Measurements from ENCODE around the gene TRIM65.
A peak's percentile ranks its signal among the peaks of the same experiment; 100 is the strongest.
"Not testable (repeated sequence)": the region's sequence is repeated elsewhere in the genome, so short reads cannot be mapped to it uniquely, and the experiment has no call there.

The TRIM65 gene

GRCh38 chr17:75875182-75875939 is 21.4 kb downstream of the TRIM65 start:
- Mint-ChIP-seq H3K36me3 (no peaks in the 10 kb centered on the region), H3K4me1 (peaks cover 40% of the 10 kb centered on the region), H3K9me3 (no peaks in the 10 kb centered on the region), H3K27ac (no peak overlapping the region), H3K4me3 (peak overlapping the region; percentile 88), H3K27me3 (no peaks in the 10 kb centered on the region)

- H3K4me1 Mint-ChIP-seq: peaks cover 40% of the 10 kb centered on the region
- no peaks in the 10 kb centered on the region for H3K9me3 Mint-ChIP-seq
- H3K27ac Mint-ChIP-seq: peak overlapping the region; percentile 41
- no peaks in the 10 kb centered on the region for H3K36me3 Mint-ChIP-seq
- no peaks in the 10 kb centered on the region for H3K27me3 Mint-ChIP-seq
- H3K4me3 Mint-ChIP-seq: no peak overlapping the region
Observed at GRCh38 chr17:75874323-75875181, 22.2 kb downstream of the TRIM65 start.

GRCh38 chr17:75873587-75874322 is 23.0 kb downstream of the TRIM65 start:
- H3K27me3 Mint-ChIP-seq: no peaks in the 10 kb centered on the region
- H3K4me1 Mint-ChIP-seq: peaks cover 40% of the 10 kb centered on the region
- peak overlapping the region; percentile 59 for H3K27ac Mint-ChIP-seq
- no peak overlapping the region for H3K4me3 Mint-ChIP-seq
- H3K9me3 Mint-ChIP-seq: no peaks in the 10 kb centered on the region
- H3K36me3 Mint-ChIP-seq: no peaks in the 10 kb centered on the region

- Mint-ChIP-seq H3K27ac (no peak overlapping the region), H3K4me1 (peaks cover 38% of the 10 kb centered on the region), H3K27me3 (no peaks in the 10 kb centered on the region), H3K36me3 (no peaks in the 10 kb centered on the region), H3K4me3 (no peak overlapping the region), H3K9me3 (no peaks in the 10 kb centered on the region)
Observed at GRCh38 chr17:75872434-75873351, 24.1 kb downstream of the TRIM65 start.

- not testable (repeated sequence) for H3K9me3 Mint-ChIP-seq, H3K36me3 Mint-ChIP-seq, H3K27me3 Mint-ChIP-seq, H3K27ac Mint-ChIP-seq, H3K4me3 Mint-ChIP-seq
- peaks cover 23% of the 10 kb centered on the region for H3K4me1 Mint-ChIP-seq
Observed at GRCh38 chr17:75870228-75870627, 26.5 kb downstream of the TRIM65 start.

GRCh38 chr17:75869282-75870141 is 27.2 kb downstream of the TRIM65 start:
- no peaks in the 10 kb centered on the region for H3K27me3 Mint-ChIP-seq
- no peak overlapping the region for H3K4me3 Mint-ChIP-seq
- H3K4me1 Mint-ChIP-seq: peaks cover 30% of the 10 kb centered on the region
- no peak overlapping the region for H3K27ac Mint-ChIP-seq
- H3K36me3 Mint-ChIP-seq: no peaks in the 10 kb centered on the region
- no peaks in the 10 kb centered on the region for H3K9me3 Mint-ChIP-seq

GRCh38 chr17:75868730-75869281 is 27.9 kb downstream of the TRIM65 start:
- not testable (repeated sequence) for H3K4me3 Mint-ChIP-seq, H3K36me3 Mint-ChIP-seq, H3K27ac Mint-ChIP-seq, H3K27me3 Mint-ChIP-seq, H3K9me3 Mint-ChIP-seq
- H3K4me1 Mint-ChIP-seq: peaks cover 33% of the 10 kb centered on the region

GRCh38 chr17:75865404-75866188 is 31.2 kb downstream of the TRIM65 start:
- not testable (repeated sequence) for H3K9me3 Mint-ChIP-seq, H3K27me3 Mint-ChIP-seq, H3K27ac Mint-ChIP-seq, H3K36me3 Mint-ChIP-seq, H3K4me3 Mint-ChIP-seq
- H3K4me1 Mint-ChIP-seq: peaks cover 25% of the 10 kb centered on the region

- not testable (repeated sequence) for H3K9me3 Mint-ChIP-seq, H3K36me3 Mint-ChIP-seq, H3K27me3 Mint-ChIP-seq, H3K4me3 Mint-ChIP-seq
- peaks cover 25% of the 10 kb centered on the region for H3K4me1 Mint-ChIP-seq
- peak overlapping the region; percentile 68 for H3K27ac Mint-ChIP-seq
Observed at GRCh38 chr17:75864887-75865286, 31.9 kb downstream of the TRIM65 start.

GRCh38 chr17:75864448-75864871 is 32.3 kb downstream of the TRIM65 start:
- Mint-ChIP-seq H3K4me3 (no peak overlapping the region), H3K9me3 (no peaks in the 10 kb centered on the region), H3K36me3 (no peaks in the 10 kb centered on the region)

GRCh38 chr17:75861927-75862317 is 34.8 kb downstream of the TRIM65 start:
- Mint-ChIP-seq H3K9me3 (no peaks in the 10 kb centered on the region), H3K27ac (peak overlapping the region; percentile 10), H3K36me3 (no peaks in the 10 kb centered on the region), H3K4me3 (no peak overlapping the region), H3K4me1 (peaks cover 31% of the 10 kb centered on the region), H3K27me3 (no peaks in the 10 kb centered on the region)

More at GRCh38 chr17:75864448-75864871, 32.3 kb downstream of the TRIM65 start:
- peak overlapping the region; percentile 68 for H3K27ac Mint-ChIP-seq
- H3K4me1 Mint-ChIP-seq: peaks cover 25% of the 10 kb centered on the region
- no peaks in the 10 kb centered on the region for H3K27me3 Mint-ChIP-seq

- peaks cover 25% of the 10 kb centered on the region for H3K4me1 Mint-ChIP-seq
- H3K27me3 Mint-ChIP-seq, H3K36me3 Mint-ChIP-seq, H3K9me3 Mint-ChIP-seq, H3K4me3 Mint-ChIP-seq: not testable (repeated sequence)
- H3K27ac Mint-ChIP-seq: peak overlapping the region; percentile 35
Observed at GRCh38 chr17:75859358-75859757, 37.4 kb downstream of the TRIM65 start.

GRCh38 chr17:75856062-75856756 is 40.5 kb downstream of the TRIM65 start:
- Mint-ChIP-seq H3K9me3 (no peaks in the 10 kb centered on the region), H3K27me3 (no peaks in the 10 kb centered on the region), H3K4me3 (no peak overlapping the region), H3K4me1 (peaks cover 31% of the 10 kb centered on the region), H3K36me3 (no peaks in the 10 kb centered on the region), H3K27ac (peak overlapping the region; percentile 90)
